ENCODE data around the gene NINJ1.

Gene NINJ1

GRCh38 chr9:93092251-93092991 is 41.6 kb downstream of the NINJ1 start:
- no peak for DNase-seq (ENCODE audit: low read depth, low spot score)
- H3K27ac ChIP-seq: peak overlapping the region; percentile 72

- DNase-seq (ENCODE audit: low read depth, low spot score): peak; percentile 70
- H3K27ac ChIP-seq: peak overlapping the region; percentile 72
These were observed 42.5 kb downstream of the NINJ1 start for GRCh38 chr9:93091453-93092081.

- no peak for DNase-seq (ENCODE audit: low read depth, low spot score)
- H3K27ac ChIP-seq: peak overlapping the region; percentile 72
These were observed 43.0 kb downstream of the NINJ1 start for GRCh38 chr9:93091056-93091452.

- H3K27ac ChIP-seq: no peak overlapping the region
- DNase-seq (ENCODE audit: low read depth, low spot score): no peak
These were observed 43.9 kb downstream of the NINJ1 start for GRCh38 chr9:93090091-93090655.

GRCh38 chr9:93089481-93089991 is 44.5 kb downstream of the NINJ1 start:
- H3K27ac ChIP-seq: no peak overlapping the region
- no peak for DNase-seq (ENCODE audit: low read depth, low spot score)

- DNase-seq (ENCODE audit: low read depth, low spot score): no peak
- no peak overlapping the region for H3K27ac ChIP-seq
These were observed 45.0 kb downstream of the NINJ1 start for GRCh38 chr9:93089024-93089423.

GRCh38 chr9:93088656-93089015 is 45.4 kb downstream of the NINJ1 start:
- no peak for DNase-seq (ENCODE audit: low read depth, low spot score)
- H3K27ac ChIP-seq: no peak overlapping the region

- H3K27ac ChIP-seq: no peak overlapping the region
- no peak for DNase-seq (ENCODE audit: low read depth, low spot score)
These were observed 45.9 kb downstream of the NINJ1 start for GRCh38 chr9:93087971-93088655.

- no peak for DNase-seq (ENCODE audit: low read depth, low spot score)
- H3K27ac ChIP-seq: no peak overlapping the region
These were observed 47.4 kb downstream of the NINJ1 start for GRCh38 chr9:93086447-93087224.

- no peak overlapping the region for H3K27ac ChIP-seq
- DNase-seq (ENCODE audit: low read depth, low spot score): no peak
These were observed 48.4 kb downstream of the NINJ1 start for GRCh38 chr9:93085676-93086075.

GRCh38 chr9:93084471-93084881 is 49.6 kb downstream of the NINJ1 start:
- no peak for DNase-seq (ENCODE audit: low read depth, low spot score)
- H3K27ac ChIP-seq: no peak overlapping the region

- H3K27ac ChIP-seq: no peak overlapping the region
- DNase-seq (ENCODE audit: low read depth, low spot score): no peak
These were observed 50.2 kb downstream of the NINJ1 start for GRCh38 chr9:93083592-93084470.

GRCh38 chr9:93082841-93083411 is 51.1 kb downstream of the NINJ1 start:
- no peak overlapping the region for H3K27ac ChIP-seq
- no peak for DNase-seq (ENCODE audit: low read depth, low spot score)

- DNase-seq (ENCODE audit: low read depth, low spot score): no peak
- no peak overlapping the region for H3K27ac ChIP-seq
These were observed 52.1 kb downstream of the NINJ1 start for GRCh38 chr9:93081931-93082330.

- no peak for DNase-seq (ENCODE audit: low read depth, low spot score)
- H3K27ac ChIP-seq: no peak overlapping the region
These were observed 52.9 kb downstream of the NINJ1 start for GRCh38 chr9:93081081-93081529.

- no peak overlapping the region for H3K27ac ChIP-seq
These were observed 53.6 kb downstream of the NINJ1 start for GRCh38 chr9:93080406-93080805.

GRCh38 chr9:93079371-93079770 is 54.7 kb downstream of the NINJ1 start:
- H3K27ac ChIP-seq: no peak overlapping the region
- no peak for DNase-seq (ENCODE audit: low read depth, low spot score)

More at GRCh38 chr9:93080406-93080805, 53.6 kb downstream of the NINJ1 start:
- no peak for DNase-seq (ENCODE audit: low read depth, low spot score)

- no peak overlapping the region for H3K27ac ChIP-seq
These were observed 56.2 kb downstream of the NINJ1 start for GRCh38 chr9:93077811-93078210.

GRCh38 chr9:93077367-93077766 is 56.7 kb downstream of the NINJ1 start:
- H3K27ac ChIP-seq: no peak overlapping the region
- DNase-seq (ENCODE audit: low read depth, low spot score): no peak

More at GRCh38 chr9:93077811-93078210, 56.2 kb downstream of the NINJ1 start:
- no peak for DNase-seq (ENCODE audit: low read depth, low spot score)

Data from epithelial cell of prostate (primary cell).